Measurements from ENCODE around the gene CCDC174.

DNA sequence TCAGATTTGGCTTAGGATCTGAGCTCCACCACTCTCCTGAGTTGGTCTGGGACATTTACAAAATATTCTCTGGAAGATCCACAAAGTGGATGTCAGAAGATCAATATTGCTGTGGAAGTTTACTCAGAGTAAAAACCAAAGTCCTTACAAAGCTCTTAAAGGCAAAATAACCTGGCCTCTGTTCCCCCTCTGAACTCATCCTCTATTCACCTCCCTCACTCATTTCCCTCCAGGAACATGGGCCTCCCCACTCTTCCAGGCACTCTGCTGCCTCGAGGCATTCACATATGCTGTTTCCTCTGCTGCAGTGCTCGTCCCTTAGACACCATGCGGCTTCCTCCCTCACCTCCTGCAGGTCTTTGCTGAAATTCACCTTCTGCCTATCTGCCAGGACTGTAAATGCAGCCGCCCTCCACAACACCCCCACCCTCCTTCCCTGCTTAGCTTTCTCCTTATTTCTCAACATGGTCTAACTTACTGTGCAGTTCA is 19.1 kb upstream of the CCDC174 start:
- no peak for TF ChIP-seq CTCF (IDR thresholded peaks at IDR 0.05)
- TF ChIP-seq POLR2A (IDR thresholded peaks at IDR 0.05), result no peak

Data from vagina (tissue), 2 donors.